WTC11 (cell line): Measurements from ENCODE around the gene NET1. TPM values are rescaled to one million over a fixed set of nuclear protein-coding genes. Genes with fewer than 3 reads are reported as not detected.

Experiments used
- ATAC-seq: fragments of 200-7000 bp; cut with Tn5 transposase; 2 replicates; pipeline ENCODE4 v1.10.0; 2021; ENCODE audit warnings: mild to moderate bottlenecking, moderate library complexity
- CTCF ChIA-PET: fragments of 300-600 bp; sonication (Branson Sonifier 250); formaldehyde crosslinking; loops from one replicate; lab custom pipeline; 2021; ENCODE audit warnings: antibody characterized with exemption; lab: Charles Lee
- POLR2A ChIA-PET: fragments of 350-600 bp; sonication (Branson Sonifier 250); formaldehyde crosslinking; loops from one replicate; lab custom pipeline; 2021; ENCODE audit warnings: antibody characterized with exemption; lab: Charles Lee
- DNase-seq: peaks from one replicate; pipeline ENCODE4 v3.0.0; 2021; ENCODE audit warnings: low spot score
- H3K27ac Mint-ChIP-seq: 2 replicates; pipeline ENCODE4 v1.8.0; 2021; ENCODE audit warnings: mixed read lengths
- H3K27me3 Mint-ChIP-seq: 2 replicates; pipeline ENCODE4 v1.8.0; 2021; ENCODE audit warnings: low read depth, mild to moderate bottlenecking, moderate library complexity, mixed read lengths
- H3K36me3 Mint-ChIP-seq: 2 replicates; pipeline ENCODE4 v1.8.0; 2021; ENCODE audit warnings: mixed read lengths
- H3K4me1 Mint-ChIP-seq: 2 replicates; pipeline ENCODE4 v1.8.0; 2022; ENCODE audit warnings: mixed read lengths
- H3K4me3 Mint-ChIP-seq: 2 replicates; pipeline ENCODE4 v1.8.0; 2021; ENCODE audit warnings: mild to moderate bottlenecking, moderate library complexity, mixed read lengths
- H3K9me3 Mint-ChIP-seq: 2 replicates; pipeline ENCODE4 v1.8.0; 2021; ENCODE audit warnings: mixed read lengths
- CREB1 ChIP-seq: sonication (generic); formaldehyde crosslinking; IDR thresholded peaks from 2 replicates; pipeline ENCODE4 v1.8.0; 2023; ENCODE audit warnings: mild to moderate bottlenecking, missing genetic modification reagents
- E2F5 ChIP-seq: sonication (generic); formaldehyde crosslinking; IDR thresholded peaks from 2 replicates; pipeline ENCODE4 v1.8.1; 2022; ENCODE audit warnings: mild to moderate bottlenecking, moderate library complexity, missing genetic modification reagents
- ELF4 ChIP-seq: sonication (generic); formaldehyde crosslinking; IDR thresholded peaks from 2 replicates; pipeline ENCODE4 v1.8.1; 2022; ENCODE audit warnings: low read depth, mild to moderate bottlenecking, moderate library complexity, missing genetic modification reagents
- ERG ChIP-seq: fragments of 250-450 bp; sonication (Bioruptor Pico); IDR thresholded peaks from 2 replicates; pipeline ENCODE4 v1.8.0; 2021; ENCODE audit warnings: mild to moderate bottlenecking
- FOXK1 ChIP-seq: sonication (generic); formaldehyde crosslinking; IDR thresholded peaks from 2 replicates; pipeline ENCODE4 v1.8.0; 2022; ENCODE audit warnings: mild to moderate bottlenecking, moderate library complexity, missing genetic modification reagents
- GABPB1 ChIP-seq: sonication (generic); formaldehyde crosslinking; IDR thresholded peaks from 2 replicates; pipeline ENCODE4 v1.8.1; 2023; ENCODE audit warnings: mild to moderate bottlenecking, missing genetic modification reagents
- GTF2I ChIP-seq: fragments of 250-450 bp; sonication (Bioruptor Pico); conservative IDR thresholded peaks from 2 replicates; pipeline ENCODE4 v1.4.0; 2021; ENCODE audit warnings: mild to moderate bottlenecking
- HMGXB4 ChIP-seq: sonication (generic); formaldehyde crosslinking; IDR thresholded peaks from 2 replicates; pipeline ENCODE4 v1.8.1; 2023; ENCODE audit warnings: mild to moderate bottlenecking, moderate library complexity, missing genetic modification reagents
- NR3C1 ChIP-seq: sonication (generic); formaldehyde crosslinking; conservative IDR thresholded peaks from 2 replicates; pipeline ENCODE4 v1.8.1; 2023; ENCODE audit warnings: low read depth, mild to moderate bottlenecking, missing genetic modification reagents
- PRRX2 ChIP-seq: fragments of 250-450 bp; sonication (Bioruptor Pico); IDR thresholded peaks from 2 replicates; pipeline ENCODE4 v1.8.0; 2021; ENCODE audit warnings: mild to moderate bottlenecking
- RELA ChIP-seq: sonication (generic); formaldehyde crosslinking; IDR thresholded peaks from 2 replicates; pipeline ENCODE4 v1.8.1; 2022; ENCODE audit warnings: missing genetic modification reagents, mild to moderate bottlenecking, borderline replicate concordance
- RORB ChIP-seq: fragments of 250-450 bp; sonication (Bioruptor Pico); IDR thresholded peaks from 2 replicates; pipeline ENCODE4 v1.9.0; 2021; ENCODE audit warnings: mild to moderate bottlenecking
- SMAD4 ChIP-seq: sonication (generic); formaldehyde crosslinking; IDR thresholded peaks from 2 replicates; pipeline ENCODE4 v1.8.0; 2022; ENCODE audit warnings: mild to moderate bottlenecking, missing genetic modification reagents
- TEAD1 ChIP-seq: sonication (generic); formaldehyde crosslinking; IDR thresholded peaks from 2 replicates; pipeline ENCODE4 v1.8.0; 2022; ENCODE audit warnings: mild to moderate bottlenecking, missing genetic modification reagents
- ZNF219 ChIP-seq: sonication (generic); formaldehyde crosslinking; IDR thresholded peaks from 2 replicates; pipeline ENCODE4 v1.8.0; 2023; ENCODE audit warnings: missing genetic modification reagents, mild to moderate bottlenecking, borderline replicate concordance
- ZNF425 ChIP-seq: fragments of 250-450 bp; sonication (Bioruptor Pico); conservative IDR thresholded peaks from 2 replicates; pipeline ENCODE4 v1.9.0; 2021; ENCODE audit warnings: mild to moderate bottlenecking
- ZNF671 ChIP-seq: fragments of 250-450 bp; sonication (Bioruptor Pico); IDR thresholded peaks from 2 replicates; pipeline ENCODE4 v1.8.0; 2021; ENCODE audit warnings: mild to moderate bottlenecking
- total RNA-seq: library from RNA; stranded (reverse); gene quantifications from 3 replicates; pipeline ENCODE4 v1.2.3, GENCODE V29; 2021
- TF ChIP-seq, protein P1 (sequence below): fragments of 250-450 bp; sonication (Bioruptor Pico); IDR thresholded peaks from 2 replicates; pipeline ENCODE4 v1.9.0; 2021; ENCODE audit warnings: mild to moderate bottlenecking
- TF ChIP-seq, protein P2 (sequence below): sonication (generic); formaldehyde crosslinking; IDR thresholded peaks from 2 replicates; pipeline ENCODE4 v1.8.1; 2022; ENCODE audit warnings: low read depth, missing genetic modification reagents, borderline replicate concordance

Gene NET1
- total RNA-seq, 1 experiment from 2014 or later, result 85.4 TPM

DNA sequence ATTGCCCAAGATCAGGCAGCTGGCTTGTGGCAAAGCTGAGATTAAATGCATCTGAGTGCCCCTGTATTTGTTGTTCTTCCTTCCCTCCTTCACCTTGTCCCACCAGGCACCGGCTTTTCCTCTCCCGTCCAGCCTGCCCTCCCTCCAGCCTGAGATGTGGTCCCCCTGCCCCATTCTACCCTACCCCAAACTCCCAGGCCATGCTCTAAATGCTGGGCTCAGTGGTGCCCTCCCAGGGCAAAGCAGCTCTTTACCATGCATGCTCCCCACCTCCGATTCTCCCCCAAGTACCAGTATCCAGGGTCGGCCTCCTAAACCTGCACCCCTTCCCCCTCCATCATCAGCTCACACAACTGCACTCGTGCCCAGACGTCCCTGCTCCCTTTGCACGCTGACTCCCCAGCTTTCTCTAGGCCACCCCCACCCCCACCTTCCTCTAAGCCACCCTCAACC is 50.5 kb downstream of the NET1 start (continued):
- TF ChIP-seq FOXK1 (CRISPR knock-in tag) (no peak), ELF4 (CRISPR knock-in tag) (no peak), ZNF425 (CRISPR knock-in tag) (no peak), RORB (CRISPR knock-in tag) (no peak), GTF2I (CRISPR knock-in tag) (no peak)
- TF ChIP-seq, protein P1, sequence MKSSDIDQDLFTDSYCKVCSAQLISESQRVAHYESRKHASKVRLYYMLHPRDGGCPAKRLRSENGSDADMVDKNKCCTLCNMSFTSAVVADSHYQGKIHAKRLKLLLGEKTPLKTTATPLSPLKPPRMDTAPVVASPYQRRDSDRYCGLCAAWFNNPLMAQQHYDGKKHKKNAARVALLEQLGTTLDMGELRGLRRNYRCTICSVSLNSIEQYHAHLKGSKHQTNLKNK, result no peak

- no peak for DNase-seq
- Mint-ChIP-seq H3K9me3 (peaks cover 40% of the 10 kb centered on the region), H3K27me3 (peaks cover 18% of the 10 kb centered on the region), H3K4me3 (no peak overlapping the region), H3K4me1 (peaks cover 76% of the 10 kb centered on the region), H3K36me3 (peaks cover 58% of the 10 kb centered on the region), H3K27ac (no peak overlapping the region)
- ATAC-seq, result no peak
- ChIA-PET POLR2A (no interaction called here), CTCF (interaction anchor here (0.6 to 4.2 kb wide), 5 partner anchors 18 to 359 kb away, joined by 3 to 26 read pairs (median 8); no protein-coding TSS in a partner anchor)
- TF ChIP-seq GABPB1 (CRISPR knock-in tag), result no peak
- no peak for TF ChIP-seq ZNF671 (CRISPR knock-in tag)
- no peak for TF ChIP-seq RELA (CRISPR knock-in tag)
- TF ChIP-seq NR3C1 (CRISPR knock-in tag), result no peak
- TF ChIP-seq SMAD4, result no peak
- TF ChIP-seq ERG (CRISPR knock-in tag), result no peak
- TF ChIP-seq TEAD1, result no peak
- no peak for TF ChIP-seq ZNF219 (CRISPR knock-in tag)
- no peak for TF ChIP-seq HMGXB4 (CRISPR knock-in tag)
- no peak for TF ChIP-seq CREB1 (CRISPR knock-in tag)
- no peak for TF ChIP-seq E2F5
- TF ChIP-seq, protein P2, sequence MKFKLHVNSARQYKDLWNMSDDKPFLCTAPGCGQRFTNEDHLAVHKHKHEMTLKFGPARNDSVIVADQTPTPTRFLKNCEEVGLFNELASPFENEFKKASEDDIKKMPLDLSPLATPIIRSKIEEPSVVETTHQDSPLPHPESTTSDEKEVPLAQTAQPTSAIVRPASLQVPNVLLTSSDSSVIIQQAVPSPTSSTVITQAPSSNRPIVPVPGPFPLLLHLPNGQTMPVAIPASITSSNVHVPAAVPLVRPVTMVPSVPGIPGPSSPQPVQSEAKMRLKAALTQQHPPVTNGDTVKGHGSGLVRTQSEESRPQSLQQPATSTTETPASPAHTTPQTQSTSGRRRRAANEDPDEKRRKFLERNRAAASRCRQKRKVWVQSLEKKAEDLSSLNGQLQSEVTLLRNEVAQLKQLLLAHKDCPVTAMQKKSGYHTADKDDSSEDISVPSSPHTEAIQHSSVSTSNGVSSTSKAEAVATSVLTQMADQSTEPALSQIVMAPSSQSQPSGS (CRISPR knock-in tag), result no peak
- no peak for TF ChIP-seq PRRX2
- TF ChIP-seq, all 79 proteins: peak for 0
These were observed 52.2 kb downstream of the NET1 start for GRCh38 chr10:5464546-5464945.
